Activated CD8-positive, alpha-beta memory T cell treated with anti-CD3 and anti-CD28 coated beads, Interleukin-2, amount 50 U/mL, for 24 hours (primary cell): ENCODE results near the gene SRP72.
A peak's percentile ranks its signal among the peaks of the same experiment; 100 is the strongest.

Experiments
- DNase-seq: peaks from one replicate; pipeline ENCODE4 v3.0.0-alpha.2; 2020; ENCODE audit errors: extremely low read depth

Gene SRP72

DNA sequence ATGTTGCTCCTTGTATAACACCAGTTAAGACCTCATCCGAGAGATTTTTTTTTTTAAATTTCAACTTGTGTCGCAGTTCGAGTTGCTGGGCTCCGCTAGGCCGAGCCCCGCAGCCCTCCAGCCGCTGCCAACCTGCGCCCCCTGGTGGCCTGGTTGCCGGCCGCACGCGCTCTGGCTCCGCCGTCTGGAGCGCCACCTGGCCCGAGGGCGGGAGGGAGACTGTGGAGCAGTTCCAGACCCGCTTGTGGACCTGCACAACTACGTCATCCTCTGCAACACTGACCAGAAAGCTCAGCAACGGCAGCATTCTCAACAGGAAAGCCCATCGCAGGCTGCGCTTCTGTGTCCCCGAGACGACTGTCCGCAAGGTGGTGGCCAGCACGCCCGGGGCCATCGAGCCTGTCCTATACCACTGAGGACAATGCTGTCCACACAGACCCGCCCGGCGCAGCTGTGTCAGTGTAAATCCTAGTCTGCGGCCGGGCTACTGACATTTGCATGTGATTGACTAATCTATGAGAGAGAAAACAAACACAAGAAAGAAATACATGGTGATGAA lies 77.2 kb downstream of the SRP72 start:
- DNase-seq: peak; percentile 52

GRCh38 chr4:56550642-56551041 lies 83.2 kb downstream of the SRP72 start:
- no peak for DNase-seq

DNA sequence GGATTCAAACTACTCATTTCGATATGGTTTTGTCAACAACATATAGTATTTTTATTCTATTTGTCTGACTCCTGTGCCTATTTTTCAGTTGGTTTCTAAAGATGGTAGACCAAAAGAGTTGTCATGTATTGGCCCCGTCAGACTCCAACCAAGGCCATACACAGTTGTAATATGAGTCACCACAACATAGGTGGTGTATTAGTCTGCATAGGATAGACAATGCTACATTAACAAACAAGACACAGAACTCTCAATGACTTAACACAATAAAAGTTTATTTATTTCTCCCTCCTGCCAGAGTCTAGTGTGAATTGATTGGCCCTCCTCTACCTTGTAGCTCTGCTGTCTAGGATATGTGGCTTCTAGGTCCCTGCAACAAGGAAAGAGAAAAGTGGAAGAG lies 84.1 kb downstream of the SRP72 start:
- no peak for DNase-seq

GRCh38 chr4:56552273-56552672 lies 84.9 kb downstream of the SRP72 start:
- DNase-seq: no peak
